Stimulated activated CD4-positive, alpha-beta T cell treated with anti-CD3 and anti-CD28 coated beads, Interleukin-12 subunit alpha, Interleukin-12 subunit beta, amount 100 ng/mL, for 48 hours (primary cell): Measurements from ENCODE around the gene FANCG.

Experiments used
- DNase-seq, 3 donors: peaks; one replicate each; pipeline ENCODE4 v3.0.0-alpha.2; 2020; ENCODE audit warnings: low read depth in 2 of 3, low spot score in 1 of 3

The FANCG gene

DNA sequence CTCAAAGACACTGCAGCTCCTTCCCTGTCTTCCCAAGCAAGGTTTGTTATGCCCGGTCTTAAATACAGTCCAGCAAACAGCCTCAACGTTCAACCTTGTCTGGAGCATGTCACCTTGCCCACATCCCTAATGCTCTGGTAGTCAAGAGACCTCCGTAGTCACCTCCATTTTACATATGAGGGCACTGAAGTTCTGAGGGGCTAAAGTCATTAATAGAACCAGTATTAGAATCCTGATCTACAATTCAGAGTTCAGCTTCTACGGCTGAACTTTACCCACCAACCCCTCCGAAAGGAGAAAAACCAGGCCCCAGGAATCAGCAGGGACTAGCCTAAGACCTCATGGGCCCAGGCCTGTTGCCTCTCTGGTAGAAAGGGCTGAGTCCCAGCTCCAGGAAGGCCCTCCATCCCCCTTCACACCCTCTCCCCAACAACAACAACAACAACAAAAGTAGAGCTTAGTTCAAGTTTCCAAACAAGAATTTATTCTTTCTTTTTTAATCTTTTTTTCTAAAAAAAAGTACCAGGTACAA, 24.0 kb upstream of the FANCG start:
- no peak for DNase-seq

GRCh38 chr9:35102769-35103659, 23.3 kb upstream of the FANCG start, which contains the start of gene STOML2:
Gene STOML2, minus strand, starts transcription at chr9:35103131. Its CDS starts 37 bp downstream, at chr9:35103094.
- peak; percentile 88 to 89 (median 89) for DNase-seq

DNA sequence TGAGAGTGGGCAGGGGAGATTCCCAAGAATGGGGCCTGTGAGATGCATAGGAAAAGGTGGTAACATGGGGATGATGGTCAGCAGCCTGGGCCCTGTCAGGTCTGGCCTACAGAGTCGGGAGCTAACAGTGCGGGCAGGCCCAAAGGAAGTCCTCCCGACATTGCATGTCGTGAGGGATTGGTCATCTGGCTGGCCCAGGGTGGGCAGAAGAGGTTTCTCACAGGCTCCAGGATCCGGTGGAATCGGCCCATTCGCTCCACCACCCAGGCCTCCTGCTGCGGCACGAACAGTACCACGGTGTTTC, 22.7 kb upstream of the FANCG start:
- DNase-seq: no peak

DNA sequence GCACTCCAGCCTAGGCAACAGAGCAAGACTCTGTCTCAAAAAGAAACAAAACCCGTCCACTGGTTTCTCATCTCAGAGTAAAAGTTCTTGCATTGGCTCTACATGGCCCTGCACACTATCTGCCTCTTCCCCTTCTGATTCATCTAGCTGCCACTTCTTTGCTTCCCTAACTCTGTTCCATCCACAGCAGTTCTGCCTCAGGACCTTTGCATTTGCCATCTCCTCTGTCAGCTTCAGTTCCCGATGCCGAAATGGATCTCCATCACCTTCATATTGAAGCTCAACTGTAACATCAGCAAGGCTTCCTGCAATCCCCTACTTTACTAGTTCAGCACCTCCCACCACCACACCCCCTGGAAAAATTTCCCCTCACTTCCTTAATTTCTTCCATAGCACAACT, 17.8 kb upstream of the FANCG start:
- no peak for DNase-seq

DNA sequence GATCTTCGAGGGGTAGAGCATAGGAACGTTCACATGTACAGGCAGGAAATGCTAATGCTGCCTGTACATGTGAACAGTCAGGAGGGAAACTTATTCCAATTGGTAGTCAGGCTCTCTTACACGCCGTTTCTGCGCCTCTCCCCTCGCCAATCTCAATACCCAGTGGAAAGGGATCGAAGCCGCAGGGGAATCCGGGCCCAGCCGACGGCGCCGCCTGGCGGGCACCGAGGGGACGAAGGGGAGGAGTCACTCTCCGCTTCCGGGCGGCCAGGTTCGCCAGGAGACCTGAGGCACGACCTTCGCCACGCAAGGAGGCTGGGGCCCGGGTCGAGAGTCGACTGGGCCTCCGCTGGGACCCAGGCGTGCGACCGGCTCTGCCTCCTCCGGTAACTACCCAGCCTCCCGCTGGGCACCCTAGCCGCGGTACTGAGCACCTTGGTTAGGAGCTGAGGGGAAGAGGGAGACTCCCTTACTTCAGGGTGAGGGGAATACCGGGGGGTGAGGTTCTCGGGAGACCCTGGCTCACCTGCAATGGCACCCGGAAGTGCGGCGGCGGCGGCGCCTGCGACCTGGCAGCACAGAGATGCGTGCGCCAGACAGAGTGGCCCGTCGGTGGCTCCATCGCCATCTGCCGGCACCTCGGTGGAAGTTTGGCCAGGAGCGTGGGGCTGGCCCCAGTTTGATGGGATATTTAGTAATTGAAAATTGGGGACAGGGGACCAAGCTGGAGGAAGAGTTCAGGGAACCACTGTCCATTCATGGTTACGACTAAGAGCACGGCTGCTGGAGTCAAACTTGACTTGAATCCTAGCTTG, 16.5 kb upstream of the FANCG start, which contains the start of gene PIGO:
PIGO (minus strand) TSS at position 557 of the 815 bp plus-strand sequence. CDS start 1,026 bp downstream, outside the sequence.
- DNase-seq: peak; percentile 83 to 86 (median 86)

- no peak for DNase-seq
Measured at GRCh38 chr9:35091536-35091935, 11.8 kb upstream of the FANCG start.

GRCh38 chr9:35089434-35089833, 9.7 kb upstream of the FANCG start:
- no peak for DNase-seq

GRCh38 chr9:35085078-35085477, 5.3 kb upstream of the FANCG start:
- no peak for DNase-seq

DNA sequence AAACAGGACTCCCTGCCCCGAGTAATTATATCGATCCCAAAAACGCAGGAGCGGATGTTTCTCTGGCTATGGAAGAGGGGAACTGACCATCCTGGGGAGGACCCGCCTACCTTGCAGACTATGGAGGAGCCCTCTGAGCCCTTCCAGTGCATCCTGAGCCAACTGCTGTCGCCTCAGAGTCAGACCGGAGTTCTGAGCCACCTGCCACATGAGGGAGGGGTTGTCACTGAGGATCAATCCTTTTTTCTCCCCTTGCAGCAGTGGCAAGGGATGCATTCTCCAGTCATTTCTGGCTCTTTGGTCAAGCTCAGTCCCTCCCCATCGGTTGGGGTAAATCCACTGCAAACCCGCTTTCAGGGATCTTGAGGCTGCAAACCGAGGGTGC, 709 bp downstream of the FANCG start:
- no peak for DNase-seq

GRCh38 chr9:35078066-35078465, 1.7 kb downstream of the FANCG start:
- DNase-seq: no peak

GRCh38 chr9:35076848-35077247, 2.9 kb downstream of the FANCG start:
- DNase-seq: no peak

DNA sequence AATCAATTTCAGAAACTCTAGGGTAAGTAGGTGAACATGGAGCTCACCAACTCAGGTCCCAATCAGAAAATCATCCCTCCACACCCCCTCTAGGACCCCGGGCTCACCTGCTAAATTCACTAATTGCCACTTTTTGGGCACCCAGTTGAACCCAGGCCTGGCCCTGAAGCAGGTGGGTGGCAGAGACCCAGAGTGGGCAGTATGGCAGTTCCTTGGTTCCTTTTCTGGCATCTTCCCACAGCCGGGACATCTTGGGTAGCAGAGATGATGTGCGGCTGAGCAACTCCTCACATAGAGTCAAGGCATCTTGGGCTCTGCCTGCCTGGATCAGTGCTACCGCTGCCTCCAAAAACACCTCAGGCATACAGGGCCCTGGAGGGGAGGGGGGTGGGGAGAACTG, 4.4 kb downstream of the FANCG start:
- DNase-seq: no peak

DNA sequence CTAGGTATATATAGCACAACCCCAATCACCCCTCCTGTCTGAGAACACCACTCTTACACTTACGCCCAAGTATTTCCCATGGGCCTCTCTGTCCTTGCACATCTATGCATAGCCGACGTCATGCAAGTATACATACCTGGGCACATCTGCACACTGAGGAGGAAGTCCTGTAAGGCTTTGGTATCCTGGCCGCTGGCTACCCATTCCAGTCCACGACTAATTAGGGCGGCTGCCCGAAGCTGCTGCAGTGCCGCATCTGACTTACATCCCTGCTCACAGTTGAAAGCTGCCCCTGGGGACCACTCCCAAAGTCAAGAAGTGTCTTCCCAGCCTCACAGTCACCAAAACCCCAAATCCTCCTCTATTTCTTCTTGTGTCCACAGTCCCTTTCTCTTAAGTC, 5.0 kb downstream of the FANCG start:
- no peak for DNase-seq

GRCh38 chr9:35074141-35074540, 5.6 kb downstream of the FANCG start:
- no peak for DNase-seq

DNA sequence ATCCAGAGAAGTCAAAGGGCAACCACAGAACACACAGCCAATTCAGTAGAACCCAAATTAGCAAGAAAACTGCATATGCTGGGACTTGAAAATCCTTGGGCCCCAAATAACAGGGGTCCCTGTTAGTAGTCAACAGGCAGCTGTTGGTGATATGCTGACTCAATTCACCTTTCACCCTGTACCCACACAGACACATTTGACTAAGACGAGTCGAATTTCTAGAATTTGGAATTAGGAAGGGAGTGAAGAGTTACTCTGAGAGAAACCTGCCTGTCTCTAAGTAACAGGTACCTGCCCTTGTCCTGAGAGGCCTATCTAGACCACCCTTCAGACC, 6.5 kb downstream of the FANCG start:
- no peak for DNase-seq

- peak; percentile 91 to 97 (median 95) for DNase-seq
Measured at GRCh38 chr9:35072461-35073278, 7.1 kb downstream of the FANCG start, which contains the start of gene VCP. Gene VCP, minus strand, starts transcription at chr9:35072625. Its CDS starts 272 bp downstream, at chr9:35072353.

GRCh38 chr9:35071814-35072460, 7.8 kb downstream of the FANCG start:
- DNase-seq: peak; percentile 38 to 71 (median 53)

DNA sequence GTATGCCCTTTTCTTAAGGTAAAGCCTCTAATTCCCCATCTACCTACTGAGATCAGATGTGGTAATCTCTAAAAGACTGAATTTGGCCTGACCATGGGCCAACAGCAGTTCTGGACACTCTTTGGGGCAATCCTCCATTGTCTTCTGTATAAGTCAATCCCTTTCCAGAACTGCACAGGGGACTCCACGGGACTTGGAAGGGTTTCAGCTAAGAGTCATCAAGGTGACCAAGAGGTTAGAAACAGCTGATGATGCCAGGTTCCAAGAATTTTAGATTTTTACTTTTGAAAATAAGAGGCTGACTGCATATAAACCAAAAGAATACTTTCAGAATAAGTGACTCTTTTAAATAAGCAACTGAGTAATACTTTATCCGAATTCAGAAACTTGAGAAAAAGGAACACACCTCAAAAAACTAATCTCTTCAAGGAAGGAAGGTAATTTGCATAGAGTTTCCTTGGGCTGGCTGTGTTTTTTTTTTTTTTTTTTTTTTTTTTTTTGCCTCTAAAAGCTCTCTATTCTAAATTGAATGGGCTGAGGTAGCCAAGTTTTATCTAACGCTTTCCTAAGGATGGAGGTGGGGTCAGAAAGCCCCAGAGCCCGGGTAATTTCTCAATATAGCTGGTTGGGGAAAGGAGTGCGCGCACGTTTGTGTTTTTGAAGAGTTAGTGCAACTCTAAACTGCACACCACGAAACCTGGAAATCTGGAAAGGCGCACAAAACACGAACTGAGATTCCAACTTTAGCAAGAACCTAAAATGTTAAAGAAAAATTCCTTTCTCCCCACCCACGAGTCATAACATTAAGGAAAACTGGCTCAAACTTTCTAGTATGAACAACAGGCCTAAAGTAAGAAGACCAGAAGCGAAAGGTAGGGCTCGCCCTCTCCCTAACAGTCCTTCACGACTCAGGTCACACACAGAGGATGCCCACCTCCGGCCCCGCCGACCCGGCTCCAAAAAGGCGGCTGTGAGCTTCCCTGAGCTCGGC, 8.6 kb downstream of the FANCG start:
- no peak for DNase-seq

- no peak for DNase-seq
Measured at GRCh38 chr9:35069020-35069419, 10.7 kb downstream of the FANCG start.
